ENCODE data around the gene CD69.
A peak's percentile ranks its signal among the peaks of the same experiment; 100 is the strongest.
"Not testable (repeated sequence)": the region's sequence is repeated elsewhere in the genome, so short reads cannot be mapped to it uniquely, and the experiment has no call there.

CD69 gene

DNA sequence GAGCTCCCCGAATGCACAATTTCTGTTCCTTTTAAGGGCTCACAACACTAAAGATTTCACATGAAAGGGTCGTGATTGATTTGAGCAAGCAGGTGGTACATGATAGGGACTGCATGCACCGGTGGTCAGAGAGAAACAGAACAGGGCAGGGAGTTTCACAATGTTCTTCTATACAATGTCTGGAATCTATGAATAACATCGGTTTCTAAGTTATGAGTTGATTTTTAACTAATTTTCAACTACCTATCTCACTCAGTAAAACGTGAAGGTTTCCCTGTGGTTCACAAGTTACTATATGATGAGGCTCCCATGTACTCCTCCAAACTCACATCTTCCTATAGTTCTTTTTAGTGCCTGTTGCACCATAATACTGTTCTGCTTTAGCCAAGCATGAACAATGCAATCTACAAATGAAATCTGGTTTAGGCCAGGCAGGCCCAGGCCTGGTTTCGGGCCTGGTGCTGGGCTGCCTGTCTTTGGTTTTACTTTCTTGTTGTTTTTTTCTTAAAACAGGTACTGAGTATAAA, 47.6 kb downstream of the CD69 start:
- DNase-seq, result not testable (repeated sequence)

DNA sequence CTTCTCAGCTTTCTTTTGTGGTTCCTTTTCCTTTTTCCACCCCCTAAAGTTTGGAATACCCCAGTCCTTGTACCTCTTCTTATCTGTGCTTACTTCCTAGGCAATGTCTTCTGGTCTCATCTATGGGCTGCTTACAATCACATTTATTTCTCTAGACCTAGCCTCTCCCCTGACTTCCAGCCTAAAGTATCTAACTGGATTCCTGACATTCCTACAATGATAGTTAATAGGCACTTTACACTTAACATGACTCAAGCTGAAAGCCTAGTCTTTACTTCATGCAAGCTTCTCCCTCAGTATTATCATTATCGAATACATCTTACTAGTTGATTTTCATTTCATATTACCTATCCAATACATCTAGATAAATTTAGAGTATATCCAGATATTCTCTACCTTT, 49.0 kb downstream of the CD69 start:
- no peak for DNase-seq

DNA sequence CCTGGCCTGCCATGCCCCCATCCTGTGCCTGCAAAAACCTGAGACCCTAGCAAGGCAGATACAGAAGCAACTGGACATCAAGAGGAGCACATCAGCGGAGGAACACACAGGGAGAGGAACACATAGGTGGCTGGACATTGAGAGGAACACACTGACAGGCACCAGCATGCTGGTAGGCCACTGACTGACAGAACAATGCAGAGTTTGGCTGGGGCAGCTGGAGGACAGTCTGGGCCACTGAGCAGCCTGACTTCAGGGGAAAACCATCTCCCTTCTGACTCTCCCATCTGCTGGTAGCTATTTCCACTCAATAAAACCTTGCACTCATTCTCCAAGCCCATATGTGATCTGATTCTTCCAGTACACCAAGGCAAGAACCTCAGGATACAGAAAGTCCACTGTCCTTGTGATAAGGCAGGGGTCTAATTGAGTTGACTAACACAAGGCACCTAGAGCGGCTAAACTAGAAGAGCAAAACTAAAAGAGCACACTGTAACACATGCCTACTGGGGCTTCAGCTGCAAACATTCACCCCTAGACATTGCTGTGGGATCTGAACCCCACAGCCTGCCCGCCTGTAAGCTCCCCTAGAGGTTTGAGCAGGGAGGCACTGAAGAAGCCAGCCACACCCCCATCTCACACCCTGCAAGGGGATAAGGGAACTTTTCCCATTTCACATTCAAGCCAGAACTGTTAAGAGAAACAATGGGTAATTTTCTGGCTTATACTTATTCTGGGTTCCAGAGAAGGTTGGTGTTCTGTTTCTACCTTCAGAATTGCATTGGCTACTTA, 49.9 kb downstream of the CD69 start:
- DNase-seq, result no peak

- DNase-seq, result no peak
Observed at GRCh38 chr12:9708853-9709252, 51.8 kb downstream of the CD69 start.

DNA sequence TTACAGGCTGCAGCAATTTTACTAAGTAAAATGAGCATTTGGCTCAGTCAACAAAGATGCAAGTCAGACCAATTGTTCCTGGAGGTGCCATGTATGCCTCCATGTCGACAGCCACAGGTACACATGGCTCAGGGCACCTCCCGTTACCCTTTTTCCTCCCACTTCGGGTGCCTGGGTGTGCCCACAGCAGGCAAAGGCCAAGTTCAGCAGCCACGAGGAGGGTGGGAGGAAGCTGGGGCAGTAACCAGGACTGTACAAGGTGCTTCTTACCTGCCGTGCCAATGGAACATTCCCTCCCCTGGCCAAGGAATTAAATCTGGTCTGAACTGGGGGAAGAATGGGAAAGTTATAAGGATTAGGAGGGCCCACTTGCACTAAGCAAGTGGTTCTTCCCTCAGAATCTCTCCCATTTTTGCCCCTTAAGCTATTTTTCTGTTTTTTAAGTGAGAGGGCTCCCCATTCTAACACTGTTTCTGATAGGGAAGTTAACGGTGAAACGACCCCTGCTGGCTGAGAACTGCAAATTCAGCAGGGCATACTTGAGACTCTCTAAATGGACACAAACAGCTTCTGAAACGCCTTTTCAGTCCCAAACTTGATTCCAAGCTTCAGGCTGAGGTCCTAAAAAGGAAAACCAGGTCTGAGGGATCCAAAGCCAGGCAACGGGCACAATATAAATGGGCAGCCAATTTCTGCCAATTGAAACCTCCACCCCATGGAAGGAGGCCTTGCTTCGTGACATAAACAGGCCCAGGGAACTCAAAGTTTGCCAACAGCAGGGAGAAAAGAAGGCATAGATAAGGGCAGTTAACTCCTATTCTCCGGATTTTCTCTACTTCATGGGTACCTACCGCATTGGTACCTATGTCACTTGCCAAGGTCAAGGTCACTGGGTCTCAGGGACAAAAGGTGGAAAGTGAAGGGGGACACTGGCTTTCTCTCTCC, 52.6 kb downstream of the CD69 start:
- DNase-seq, result peak; percentile 4

GRCh38 chr12:9707356-9707755, 53.3 kb downstream of the CD69 start:
- DNase-seq, result no peak

DNA sequence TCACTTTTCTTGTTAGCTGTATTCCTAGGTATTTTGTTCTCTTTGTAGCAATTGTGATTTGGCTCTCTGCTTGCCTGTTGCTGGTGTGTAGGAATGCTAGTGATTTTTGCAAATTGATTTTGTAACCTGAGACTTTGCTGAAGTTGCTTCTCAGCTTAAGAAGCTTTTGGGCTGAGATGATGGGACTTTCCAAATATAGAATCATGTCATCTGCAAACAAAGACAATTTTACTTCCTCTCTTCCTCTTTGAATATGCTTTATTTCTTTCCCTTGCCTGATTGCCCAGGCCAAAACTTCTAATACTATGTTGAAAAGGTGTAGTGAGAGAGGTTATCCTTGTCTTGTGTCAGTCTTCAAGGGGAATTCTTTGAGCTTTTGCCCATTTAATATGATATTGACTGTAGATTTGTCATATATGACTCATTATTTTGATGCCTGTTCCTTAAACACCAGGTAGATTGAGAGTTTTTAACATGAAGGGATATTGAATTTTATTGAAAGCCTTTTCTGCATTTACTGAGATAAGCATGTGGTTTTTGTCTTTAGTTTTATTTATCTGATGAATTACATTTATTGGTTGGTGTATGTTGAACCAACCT, 54.5 kb downstream of the CD69 start:
- DNase-seq, result no peak

GRCh38 chr12:9704561-9704960, 56.1 kb downstream of the CD69 start:
- DNase-seq, result not testable (repeated sequence)

Measured in COR-L47 (cell line).